ENCODE data around the gene AMFR.

Gene AMFR

DNA sequence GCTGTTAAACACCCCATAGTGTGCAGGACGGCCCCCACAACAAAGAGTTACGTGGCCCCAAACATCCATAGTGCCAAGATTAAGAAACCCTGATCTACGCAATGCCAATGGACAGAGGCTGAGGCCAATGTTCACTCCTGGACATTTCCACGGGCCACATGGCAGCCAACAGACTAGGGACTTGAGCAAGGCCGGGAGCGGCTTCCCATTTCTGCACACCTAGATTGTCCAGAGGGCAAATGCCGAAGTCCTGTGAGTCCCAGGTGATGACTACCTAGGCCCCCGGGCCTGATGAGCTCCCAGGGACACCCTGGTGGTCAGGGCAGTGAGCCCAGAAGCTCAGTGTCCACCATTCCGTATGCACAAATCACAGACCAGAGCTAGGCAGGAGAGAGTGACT, 95.5 kb downstream of the AMFR start:
- DNase-seq = no peak

DNA sequence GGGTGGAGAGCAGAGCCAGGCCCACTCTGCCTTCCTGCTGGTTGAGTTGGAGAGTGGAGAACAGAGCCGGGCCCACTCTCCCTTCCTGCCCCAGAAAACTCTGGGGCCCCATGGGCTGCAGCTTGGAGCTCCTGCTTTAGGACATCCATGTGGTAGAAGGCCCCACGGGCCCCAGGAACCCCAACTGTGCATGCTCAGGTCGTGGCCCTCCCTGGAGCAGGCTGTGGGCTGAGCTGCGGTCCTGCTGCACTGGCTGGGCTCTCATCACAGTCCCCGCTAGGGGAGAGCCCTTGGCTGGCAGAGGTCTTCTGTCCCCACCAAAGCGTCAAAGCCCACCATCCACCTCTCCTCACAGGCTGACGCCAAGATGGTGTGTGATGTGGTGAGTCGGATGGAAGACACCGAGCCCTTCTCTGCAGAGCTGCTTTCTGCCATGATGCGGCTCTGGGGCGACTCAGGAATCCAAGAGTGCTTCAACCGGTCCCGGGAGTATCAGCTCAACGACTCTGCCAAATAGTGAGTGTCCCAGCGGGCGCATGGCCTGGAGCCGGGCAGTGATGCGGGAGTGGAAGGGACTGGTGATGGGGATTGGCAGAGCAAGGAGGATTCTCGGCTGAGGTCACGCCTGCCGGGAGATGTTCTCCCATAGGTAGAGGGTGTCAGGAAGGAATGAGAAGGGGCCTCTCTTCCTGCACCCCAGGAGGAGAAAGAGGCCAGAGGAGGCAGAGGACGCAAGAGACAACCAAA, 96.9 kb downstream of the AMFR start:
- no peak for DNase-seq

DNA sequence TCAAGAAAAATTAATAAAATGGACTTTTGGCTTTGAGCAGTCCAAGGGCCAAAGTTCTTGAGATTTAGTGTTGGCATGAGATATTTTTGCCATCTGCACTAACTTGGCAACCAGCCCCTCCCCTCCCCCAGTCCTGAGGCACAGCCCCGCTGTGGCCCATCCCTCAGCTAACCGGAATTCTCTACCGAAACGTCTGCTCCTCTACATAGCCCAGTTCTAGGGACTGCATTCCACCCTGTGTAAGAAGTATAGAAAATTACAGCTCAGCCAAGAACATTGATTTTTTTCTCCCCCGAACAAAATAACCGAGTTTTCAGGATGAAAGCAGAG, 97.5 kb downstream of the AMFR start:
- DNase-seq = no peak

DNA sequence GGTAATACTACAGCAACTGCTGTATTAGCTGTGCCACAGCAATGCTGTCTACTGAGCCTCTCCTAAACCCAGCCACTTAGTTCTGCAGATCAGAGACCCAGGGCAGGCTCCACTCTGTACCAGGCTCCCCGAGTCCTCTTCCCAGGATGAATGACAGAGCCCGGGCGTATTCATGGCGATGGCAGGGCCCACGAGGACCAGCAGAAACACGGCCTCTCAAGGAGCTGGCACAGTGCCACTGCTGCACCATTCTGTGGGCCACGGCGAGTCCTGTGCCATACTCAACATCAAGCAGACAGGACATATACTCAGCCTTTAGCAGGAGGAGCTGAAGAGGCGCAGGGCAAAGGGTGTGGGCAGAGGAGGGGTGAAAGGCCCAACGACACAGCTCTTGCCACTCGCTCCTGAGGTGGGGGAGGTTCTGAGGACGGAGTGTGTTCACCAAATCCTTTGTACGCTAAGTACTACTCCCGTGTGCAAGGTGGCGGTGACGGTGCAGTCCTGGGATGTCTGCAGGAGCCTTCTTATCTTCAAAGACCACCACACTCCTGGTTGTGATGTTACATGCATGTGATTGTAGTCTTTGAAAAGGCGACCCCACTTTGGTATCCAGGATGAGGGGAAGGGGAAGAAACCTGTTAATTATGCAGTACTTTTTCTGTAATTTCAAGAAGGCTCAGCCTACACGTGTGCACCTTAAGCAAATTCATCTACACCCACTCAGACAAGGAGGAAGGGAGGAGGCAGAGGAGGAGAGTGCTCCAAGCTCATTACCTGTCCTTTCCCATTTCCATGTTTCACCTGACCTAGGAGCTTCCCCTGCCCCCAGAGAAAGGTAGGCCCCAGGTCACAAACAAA, 98.0 kb downstream of the AMFR start:
- DNase-seq = no peak

DNA sequence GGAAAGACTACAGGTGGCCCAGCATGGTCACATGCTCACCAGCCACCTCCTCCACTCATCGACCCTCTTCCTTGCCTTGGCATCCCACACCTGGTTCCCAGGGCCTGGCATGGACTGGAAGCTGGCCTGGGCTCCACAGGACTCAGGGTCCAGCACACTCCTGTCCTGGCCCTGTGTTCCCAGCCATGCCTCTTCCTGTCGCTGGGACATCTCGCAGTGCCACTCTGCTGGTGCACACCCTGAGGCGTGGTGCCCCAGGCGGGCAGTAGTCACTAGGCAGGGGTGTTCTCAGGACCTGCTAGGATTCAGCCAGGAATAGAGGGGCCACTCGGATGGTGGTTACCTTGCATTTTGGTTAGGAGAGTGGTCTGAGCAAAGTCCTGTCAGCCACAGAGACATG, 99.4 kb downstream of the AMFR start:
- no peak for DNase-seq

DNA sequence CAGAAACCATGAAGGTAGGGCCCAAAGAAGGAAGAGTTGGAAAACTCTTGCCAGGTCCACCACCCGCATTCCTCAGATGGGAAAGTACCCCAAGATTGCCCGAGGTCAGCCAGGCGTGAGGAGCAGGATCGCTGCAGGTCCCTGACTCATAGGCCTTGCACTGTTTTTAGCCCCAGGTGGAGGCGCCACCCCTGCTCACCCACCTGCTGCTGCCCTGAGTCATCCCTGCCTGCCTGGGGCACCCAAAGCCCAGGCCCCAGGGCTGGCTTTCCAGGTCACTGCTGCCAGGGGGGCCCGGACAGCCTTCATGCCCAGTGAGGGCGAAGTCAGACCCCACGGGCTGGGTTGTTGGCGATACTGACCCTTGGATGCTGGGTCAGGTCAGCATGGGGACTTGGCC, 100.9 kb downstream of the AMFR start:
- DNase-seq = no peak

DNA sequence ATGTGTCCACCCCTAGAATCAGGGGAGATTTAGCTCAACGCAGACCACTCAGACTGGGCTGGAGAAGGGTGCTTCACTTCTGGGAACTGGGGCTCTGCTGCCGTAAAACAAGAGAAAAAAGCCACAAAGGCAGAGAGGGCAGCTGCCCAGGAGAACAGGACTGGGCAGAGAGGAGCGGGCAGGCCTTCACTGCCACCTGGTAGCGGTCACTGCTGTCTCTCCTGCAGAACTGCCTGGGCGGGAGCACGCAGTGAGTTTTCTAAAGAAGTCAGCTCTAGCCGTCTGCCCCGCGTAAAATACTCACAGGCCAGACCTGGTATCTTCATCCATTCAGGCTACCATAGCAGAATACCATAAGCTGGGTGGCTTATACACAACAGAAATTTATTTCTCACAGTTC, 103.8 kb downstream of the AMFR start:
- no peak for DNase-seq

DNA sequence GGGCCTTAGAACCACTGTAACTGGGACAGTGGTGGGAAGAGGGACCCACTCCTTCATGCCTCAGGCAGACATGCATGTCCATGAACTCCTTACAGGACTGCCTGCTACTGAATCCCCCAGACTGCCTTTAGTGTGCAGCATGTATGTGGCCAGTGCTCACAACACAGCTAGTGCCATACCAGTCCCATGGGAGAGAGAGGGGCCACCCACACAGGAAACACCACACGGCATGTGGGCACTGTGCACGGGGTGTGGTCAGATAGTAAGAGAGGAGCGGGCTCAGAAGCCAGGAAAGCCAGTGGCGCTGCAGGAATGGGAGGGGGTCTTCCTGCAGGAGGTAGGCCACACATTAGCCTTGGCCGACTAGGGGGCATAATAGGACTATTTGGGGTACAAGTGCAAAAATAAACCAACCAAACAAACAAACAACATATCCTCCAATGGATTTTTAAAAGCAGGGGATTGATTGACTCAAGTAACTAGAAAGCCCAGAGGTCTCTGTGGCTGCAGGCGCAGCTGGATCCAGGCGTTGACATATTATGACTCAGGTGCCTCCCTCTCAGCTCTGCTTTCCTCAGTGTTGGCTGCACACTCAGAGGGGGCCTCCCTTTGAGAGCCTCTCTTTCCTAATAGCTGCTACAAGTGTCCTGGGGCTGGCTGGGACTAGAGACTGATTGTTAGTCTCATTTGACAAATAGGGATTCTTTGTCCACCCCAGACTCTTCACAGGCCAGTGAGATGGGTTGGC, 104.4 kb downstream of the AMFR start:
- no peak for DNase-seq

DNA sequence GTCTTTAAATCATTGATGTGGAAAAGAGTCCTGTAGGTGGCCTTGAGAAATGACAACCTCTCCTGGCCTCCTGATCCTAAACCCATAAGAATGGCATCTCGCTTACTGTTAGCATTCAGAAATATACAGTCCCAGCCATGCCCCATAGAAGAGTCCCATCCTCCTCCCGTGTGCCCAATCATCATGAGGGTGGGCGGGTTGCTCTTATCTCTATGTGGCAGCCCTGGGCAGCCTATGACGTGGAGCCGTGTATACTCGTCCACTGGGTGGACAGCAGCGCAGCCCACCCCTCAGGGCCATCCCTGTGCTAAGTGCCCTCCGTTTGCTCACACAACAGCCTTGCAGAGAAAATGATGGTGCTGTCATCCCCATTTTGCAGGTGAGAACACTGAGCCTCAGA, 105.3 kb downstream of the AMFR start:
- DNase-seq = no peak

DNA sequence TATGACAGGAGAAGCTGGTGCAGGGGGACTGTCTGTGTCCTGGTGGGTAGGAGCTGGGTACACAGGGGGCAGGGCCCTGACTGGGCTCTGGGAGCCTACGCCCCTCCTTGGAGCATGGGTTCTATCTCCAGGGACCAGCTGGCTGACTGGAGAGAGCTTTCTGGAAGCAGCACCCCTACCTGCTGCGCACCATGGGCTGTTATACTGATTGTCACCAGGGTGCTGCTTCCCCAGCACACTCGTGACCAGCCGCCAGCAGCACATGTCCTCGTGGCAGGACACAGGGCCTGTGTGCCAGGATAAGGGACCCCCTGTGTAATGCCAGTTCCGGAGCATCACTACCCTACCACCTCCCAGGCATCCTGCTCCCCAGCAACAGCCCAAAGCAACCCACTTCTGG, 106.0 kb downstream of the AMFR start:
- no peak for DNase-seq

DNA sequence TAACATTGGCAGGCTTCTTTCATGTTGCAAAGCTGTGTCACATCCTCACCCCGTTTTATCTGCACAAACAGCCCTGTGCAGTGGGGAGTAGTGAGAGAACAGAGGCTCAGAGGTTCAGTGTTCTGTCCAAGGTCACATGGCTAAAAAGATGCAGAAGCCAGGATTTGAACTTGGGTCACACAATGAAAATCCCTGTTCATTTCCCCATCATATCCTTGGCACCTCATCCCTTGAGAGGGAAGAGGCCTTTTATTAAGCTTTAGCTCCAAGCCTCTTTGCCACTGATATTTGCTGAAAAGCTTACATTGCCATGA, 106.6 kb downstream of the AMFR start:
- no peak for DNase-seq

DNA sequence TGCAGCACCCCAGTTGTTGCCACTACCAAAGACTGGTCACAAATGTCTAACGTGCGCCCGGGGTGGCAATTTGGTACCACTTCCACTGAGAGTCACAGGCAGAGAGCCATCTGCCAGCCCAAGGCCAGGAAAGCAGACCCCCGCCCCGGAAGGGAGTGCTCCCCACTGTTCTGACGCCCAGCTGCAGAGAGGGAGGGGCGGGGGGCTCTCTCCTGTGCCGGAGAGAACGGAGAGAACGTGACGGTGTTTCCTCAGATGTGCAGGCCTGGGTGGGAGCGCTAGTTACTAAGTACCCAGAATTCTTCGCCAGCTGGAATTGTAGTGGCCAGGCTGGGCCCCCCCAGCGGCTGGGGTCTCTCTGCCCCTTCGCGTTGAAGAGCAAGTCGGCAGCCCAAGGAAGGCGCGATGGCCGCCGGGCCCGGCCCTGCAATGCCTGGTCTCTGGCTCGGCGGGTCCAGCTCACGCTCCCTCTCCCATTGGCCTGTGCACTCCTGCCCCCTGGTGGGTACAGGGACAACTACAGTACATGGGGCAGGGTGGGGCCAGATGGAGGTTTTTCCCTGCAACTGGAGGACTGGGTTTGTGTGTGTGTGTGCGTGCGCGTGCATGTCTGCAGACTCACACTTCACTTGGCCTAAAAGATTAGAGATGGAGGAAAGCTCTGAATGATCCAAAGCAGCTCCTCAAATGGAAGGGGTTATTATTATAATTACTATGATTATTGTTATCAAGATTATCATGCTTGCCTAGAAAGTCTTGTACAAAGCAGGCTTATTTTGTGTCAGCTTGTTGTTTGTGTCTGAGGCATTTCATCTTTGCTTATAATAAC, 107.1 kb downstream of the AMFR start:
- peak; percentile 75 for DNase-seq

DNA sequence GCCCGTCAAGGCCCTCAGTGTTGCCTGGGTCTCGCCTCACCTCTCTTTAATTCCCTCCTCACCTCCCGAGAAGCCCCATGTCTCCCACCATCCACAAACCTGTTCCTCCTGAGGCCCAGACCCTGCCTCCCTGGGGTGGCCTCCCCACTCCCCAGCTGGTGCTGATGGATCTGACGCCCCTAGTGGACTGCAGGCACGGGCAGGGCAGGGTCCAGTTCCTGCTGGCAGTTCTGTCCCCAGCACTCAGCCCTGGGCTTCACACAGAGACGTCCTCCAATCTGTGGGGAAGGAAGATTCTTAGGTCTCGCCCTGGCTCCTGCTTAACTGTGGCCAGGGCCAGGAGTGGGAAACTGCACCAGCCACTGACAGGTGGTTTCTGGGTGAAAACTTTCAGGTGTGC, 108.8 kb downstream of the AMFR start:
- no peak for DNase-seq

DNA sequence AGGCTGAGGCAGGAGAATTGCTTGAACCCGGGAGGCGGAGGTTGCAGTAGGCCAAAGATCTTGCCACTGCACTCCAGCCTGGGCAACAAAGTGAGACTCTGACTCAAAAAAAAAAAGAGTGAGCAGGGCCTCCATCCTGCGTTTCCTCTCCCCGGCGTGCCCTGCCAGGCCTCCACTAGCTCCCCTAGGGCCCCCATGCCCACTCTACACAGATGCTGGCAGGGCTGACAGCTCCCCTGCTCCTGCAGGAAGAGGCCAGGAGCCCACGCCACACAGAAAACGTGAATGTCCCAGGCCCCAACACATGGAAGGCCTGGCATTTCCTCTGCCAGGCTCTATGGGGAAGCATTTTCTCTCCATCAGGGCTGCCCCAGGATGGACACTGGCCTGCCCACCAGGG, 109.4 kb downstream of the AMFR start:
- DNase-seq = no peak

DNA sequence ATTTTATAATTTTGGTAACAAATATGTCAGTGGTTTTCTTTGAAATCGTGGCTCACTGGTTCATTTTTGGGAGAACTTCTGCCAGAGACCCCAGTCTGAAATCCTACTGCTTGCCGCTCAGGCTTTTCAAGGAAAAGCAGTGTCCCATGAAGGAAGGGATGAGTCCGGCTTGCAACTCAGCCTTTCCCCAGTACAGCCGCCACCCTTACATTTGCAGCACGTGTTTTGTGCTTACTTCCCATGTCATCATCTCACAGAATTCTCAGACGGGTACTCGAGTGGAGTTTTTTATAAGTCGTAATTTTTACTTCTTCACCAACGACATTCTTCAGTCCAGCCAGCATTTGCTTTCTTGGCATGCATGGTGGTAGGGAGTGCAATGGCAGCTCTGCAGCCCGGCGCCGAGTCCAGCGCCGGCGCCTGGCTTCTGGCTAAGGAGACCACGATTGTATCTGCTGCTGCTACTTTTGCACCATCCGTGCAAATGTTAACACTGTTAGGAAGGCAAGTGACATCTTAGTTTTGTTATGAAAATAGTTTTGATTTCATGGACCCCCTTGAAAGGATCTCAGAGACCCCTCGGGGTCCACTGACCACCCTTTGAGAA, 111.0 kb downstream of the AMFR start:
- no peak for DNase-seq

DNA sequence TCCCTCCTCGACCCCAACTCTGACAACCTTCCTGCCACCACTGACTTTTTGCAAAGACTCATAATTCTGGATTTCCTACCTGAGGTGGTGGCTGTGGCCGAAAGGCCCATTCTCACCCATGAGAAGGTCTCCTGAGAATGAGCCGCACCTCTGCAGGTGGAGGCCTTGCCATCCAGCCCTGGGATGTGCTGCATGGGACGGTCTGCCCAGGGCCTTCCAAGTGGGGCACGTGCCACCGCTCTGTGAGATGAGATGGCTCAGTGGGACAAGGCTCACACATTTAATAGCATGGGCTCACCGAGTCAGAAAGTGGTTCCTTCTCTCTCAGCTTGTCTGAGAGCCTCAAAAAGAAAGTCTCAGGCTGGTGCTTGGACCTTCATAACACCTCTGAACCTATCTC, 112.8 kb downstream of the AMFR start:
- DNase-seq = no peak

DNA sequence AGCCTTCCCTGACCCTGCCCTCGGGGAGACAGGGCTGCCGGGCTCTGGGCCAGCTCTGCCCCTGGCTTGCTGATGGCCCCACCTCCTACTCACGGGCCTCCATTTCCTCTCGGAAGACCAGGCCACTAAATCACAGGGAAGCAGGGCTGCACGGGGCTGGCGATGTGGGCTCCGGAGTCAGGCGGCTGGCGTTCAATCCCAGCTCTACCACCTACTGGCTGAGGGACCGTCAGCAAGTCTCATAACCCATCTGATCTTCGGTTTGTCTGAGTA, 113.4 kb downstream of the AMFR start:
- DNase-seq = no peak

Data from activated CD4-positive, alpha-beta T cell treated with anti-CD3 and anti-CD28 coated beads, Interleukin-2, amount 50 U/mL, for 1 hour (primary cell).